Sigmoid colon (tissue), 4 donors: Measurements from ENCODE around the gene RAB15.
A peak's percentile ranks its signal among the peaks of the same experiment; 100 is the strongest.

Experiments
- CTCF ChIP-seq, 4 experiments: fragments of 450-650 bp in 3 of 4; fragments of 200-600 bp in 1 of 4; IDR thresholded peaks; one replicate each; pipeline ENCODE4 v1.5.1; 2016 to 2019; ENCODE audit warnings: antibody characterized with exemption in 4 of 4, mild to moderate bottlenecking in 3 of 4, moderate library complexity in 2 of 4
- EP300 ChIP-seq, 4 donors: sonication (generic); formaldehyde crosslinking; IDR thresholded peaks; one replicate each; pipeline ENCODE4 v1.6.1; 2017; ENCODE audit warnings: antibody characterized with exemption in 4 of 4
- POLR2A ChIP-seq, 2 donors: fragments of 450-650 bp; IDR thresholded peaks; one replicate each; pipeline ENCODE4 v1.6.1; 2016; ENCODE audit warnings: antibody characterized with exemption in 2 of 2, mild to moderate bottlenecking in 2 of 2, moderate library complexity in 2 of 2

- no peak for TF ChIP-seq CTCF (IDR thresholded peaks at IDR 0.05)
- peak; percentile 71 to 84 for TF ChIP-seq POLR2A (IDR thresholded peaks at IDR 0.05)
- no peak for TF ChIP-seq EP300 (IDR thresholded peaks at IDR 0.05)
Observed at GRCh38 chr14:64914237-64915028, 57.7 kb downstream of the RAB15 start, which contains the start of gene CHURC1.
